ENCODE data around the gene PHF24.

Gene PHF24

DNA sequence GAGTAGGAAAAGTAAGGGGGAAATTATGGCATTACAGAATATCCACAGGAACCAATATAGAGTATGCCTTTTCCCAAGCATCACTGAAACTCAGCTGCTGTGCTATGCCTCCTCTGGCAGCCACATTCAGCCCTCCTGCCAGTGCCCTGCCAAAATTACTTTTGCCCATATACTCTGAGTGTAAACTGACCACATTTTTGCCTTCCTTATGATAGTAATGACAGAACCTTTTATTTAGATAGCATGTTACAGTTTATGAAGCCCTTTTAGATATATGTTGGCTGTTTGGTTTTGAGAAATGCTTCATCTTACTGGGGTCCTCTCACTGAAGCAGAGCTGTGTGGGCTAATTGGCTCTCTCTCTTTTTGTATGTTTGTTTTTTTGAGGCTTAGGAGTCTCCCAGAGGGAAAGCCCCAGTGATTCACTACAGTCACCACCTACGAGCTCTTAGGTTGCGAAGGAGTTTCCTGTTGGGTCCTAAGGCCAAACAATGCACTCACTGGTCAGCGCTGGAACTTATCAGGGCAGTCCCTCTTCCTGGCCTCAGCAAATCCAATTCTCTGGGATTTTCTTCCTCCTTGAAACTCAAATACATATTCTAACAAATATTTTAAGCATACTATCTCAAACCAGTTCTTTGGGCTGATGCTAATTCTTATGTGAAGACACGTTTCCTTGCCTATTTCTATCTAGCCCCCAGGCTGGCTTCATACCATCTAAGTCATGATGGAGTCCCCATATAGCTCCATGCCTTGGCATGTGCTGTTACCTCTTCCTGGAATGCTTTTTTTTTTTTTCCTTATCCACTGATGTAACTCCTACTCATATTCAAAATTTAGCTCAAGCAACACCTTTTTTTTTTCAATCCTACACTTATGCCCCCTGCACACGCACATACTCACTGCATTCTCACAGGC, 3.7 kb downstream of the PHF24 start:
- Histone ChIP-seq H3K4me3 (ENCODE audit: low read length) (no peak overlapping the region), H3K27me3 (ENCODE audit: control insufficient read depth, insufficient read depth, low read length) (peaks cover 51% of the 10 kb centered on the region), H3K4me1 (ENCODE audit: control insufficient read depth, insufficient read depth, low read length) (peaks cover 17% of the 10 kb centered on the region), H3K9ac (ENCODE audit: low read length) (no peak overlapping the region), H3K36me3 (ENCODE audit: control insufficient read depth, insufficient read depth, low read length) (no peaks in the 10 kb centered on the region), H3K9me3 (ENCODE audit: control insufficient read depth, low read length) (no peaks in the 10 kb centered on the region)

- Histone ChIP-seq H3K4me3 (ENCODE audit: low read length) (no peak overlapping the region), H3K4me1 (ENCODE audit: control insufficient read depth, insufficient read depth, low read length) (peaks cover 15% of the 10 kb centered on the region), H3K9me3 (ENCODE audit: control insufficient read depth, low read length) (no peaks in the 10 kb centered on the region), H3K27me3 (ENCODE audit: control insufficient read depth, insufficient read depth, low read length) (peaks cover 45% of the 10 kb centered on the region), H3K36me3 (ENCODE audit: control insufficient read depth, insufficient read depth, low read length) (no peaks in the 10 kb centered on the region), H3K9ac (ENCODE audit: low read length) (no peak overlapping the region)
Observed at GRCh38 chr9:34962546-34962945, 4.5 kb downstream of the PHF24 start.

GRCh38 chr9:34963552-34963951, 5.5 kb downstream of the PHF24 start:
- no peak overlapping the region for H3K9ac ChIP-seq (ENCODE audit: low read length)
- no peak overlapping the region for H3K4me3 ChIP-seq (ENCODE audit: low read length)

DNA sequence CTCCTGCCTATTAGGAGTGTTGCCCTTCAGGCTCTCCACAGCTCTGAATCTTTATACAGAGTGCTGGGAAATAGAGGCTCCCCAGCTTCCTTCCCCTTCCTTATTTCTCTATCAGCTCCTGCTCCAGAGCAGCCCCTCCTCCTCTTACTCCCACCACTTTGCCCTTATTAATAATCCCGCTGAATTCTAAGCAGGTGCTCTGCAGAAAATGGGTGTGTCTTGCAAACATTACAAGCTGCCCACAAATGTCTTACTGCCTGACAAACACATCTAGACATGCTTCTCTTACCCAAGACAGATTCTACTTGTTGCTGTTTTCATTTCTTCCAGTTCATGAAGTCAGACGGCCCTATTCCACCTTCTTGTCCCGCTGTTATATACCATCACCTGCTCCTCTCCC, 6.4 kb downstream of the PHF24 start:
- no peak overlapping the region for H3K9ac ChIP-seq (ENCODE audit: low read length)
- H3K9me3 ChIP-seq (ENCODE audit: control insufficient read depth, low read length), result no peaks in the 10 kb centered on the region
- H3K36me3 ChIP-seq (ENCODE audit: control insufficient read depth, insufficient read depth, low read length), result no peaks in the 10 kb centered on the region
- no peak overlapping the region for H3K4me3 ChIP-seq (ENCODE audit: low read length)
- peaks cover 30% of the 10 kb centered on the region for H3K27me3 ChIP-seq (ENCODE audit: control insufficient read depth, insufficient read depth, low read length)
- peaks cover 14% of the 10 kb centered on the region for H3K4me1 ChIP-seq (ENCODE audit: control insufficient read depth, insufficient read depth, low read length)

More at GRCh38 chr9:34963552-34963951, 5.5 kb downstream of the PHF24 start:
- peaks cover 14% of the 10 kb centered on the region for H3K4me1 ChIP-seq (ENCODE audit: control insufficient read depth, insufficient read depth, low read length)
- peaks cover 38% of the 10 kb centered on the region for H3K27me3 ChIP-seq (ENCODE audit: control insufficient read depth, insufficient read depth, low read length)
- H3K9me3 ChIP-seq (ENCODE audit: control insufficient read depth, low read length), result no peaks in the 10 kb centered on the region
- H3K36me3 ChIP-seq (ENCODE audit: control insufficient read depth, insufficient read depth, low read length), result no peaks in the 10 kb centered on the region

- H3K36me3 ChIP-seq (ENCODE audit: control insufficient read depth, insufficient read depth, low read length), result no peaks in the 10 kb centered on the region
- H3K9ac ChIP-seq (ENCODE audit: low read length), result no peak overlapping the region
- H3K4me1 ChIP-seq (ENCODE audit: control insufficient read depth, insufficient read depth, low read length), result no peaks in the 10 kb centered on the region
- no peak overlapping the region for H3K4me3 ChIP-seq (ENCODE audit: low read length)
- no peaks in the 10 kb centered on the region for H3K27me3 ChIP-seq (ENCODE audit: control insufficient read depth, insufficient read depth, low read length)
- no peaks in the 10 kb centered on the region for H3K9me3 ChIP-seq (ENCODE audit: control insufficient read depth, low read length)
Observed at GRCh38 chr9:34971146-34971811, 13.2 kb downstream of the PHF24 start.

DNA sequence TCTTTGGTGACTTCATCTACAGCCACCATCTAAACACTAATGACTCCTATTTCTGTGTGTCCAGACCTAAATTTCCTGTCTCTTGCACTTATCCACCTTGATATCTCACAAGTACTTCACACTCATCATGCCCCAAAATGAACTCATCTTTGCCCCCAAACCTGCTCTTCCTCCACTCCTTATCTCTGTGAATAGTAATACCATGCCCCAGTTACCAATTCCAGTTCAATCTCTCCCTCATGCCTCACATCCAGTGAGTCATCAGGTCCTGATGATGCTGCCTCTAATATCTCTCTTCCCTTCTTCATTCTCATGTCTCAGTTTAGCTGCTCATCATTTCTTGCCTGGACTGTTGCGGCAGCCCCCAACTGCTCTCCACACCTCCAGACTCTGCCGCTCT, 16.6 kb downstream of the PHF24 start:
- no peak overlapping the region for H3K4me3 ChIP-seq (ENCODE audit: low read length)
- no peaks in the 10 kb centered on the region for H3K9me3 ChIP-seq (ENCODE audit: control insufficient read depth, low read length)
- H3K27me3 ChIP-seq (ENCODE audit: control insufficient read depth, insufficient read depth, low read length), result no peaks in the 10 kb centered on the region
- H3K9ac ChIP-seq (ENCODE audit: low read length), result no peak overlapping the region
- no peaks in the 10 kb centered on the region for H3K36me3 ChIP-seq (ENCODE audit: control insufficient read depth, insufficient read depth, low read length)
- no peaks in the 10 kb centered on the region for H3K4me1 ChIP-seq (ENCODE audit: control insufficient read depth, insufficient read depth, low read length)

DNA sequence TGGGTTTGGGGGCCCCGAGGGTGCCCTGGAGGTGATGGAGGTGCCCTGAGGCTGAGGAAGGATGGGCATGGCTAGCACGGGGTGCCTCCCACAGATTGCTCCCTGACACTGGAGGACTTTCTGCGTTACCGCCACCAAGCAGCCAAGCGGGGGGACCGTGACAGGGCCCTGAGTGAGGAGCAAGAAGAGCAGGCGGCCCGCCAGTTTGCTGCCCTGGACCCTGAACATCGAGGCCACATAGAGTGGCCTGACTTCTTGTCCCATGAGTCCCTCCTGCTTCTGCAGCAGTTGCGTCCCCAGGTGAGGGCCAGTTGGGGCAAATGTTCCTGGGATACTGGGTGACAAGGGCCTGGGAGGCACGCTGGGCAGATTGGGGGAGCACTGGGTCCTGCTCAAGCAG, 18.4 kb downstream of the PHF24 start:
- H3K27me3 ChIP-seq (ENCODE audit: control insufficient read depth, insufficient read depth, low read length), result no peaks in the 10 kb centered on the region

DNA sequence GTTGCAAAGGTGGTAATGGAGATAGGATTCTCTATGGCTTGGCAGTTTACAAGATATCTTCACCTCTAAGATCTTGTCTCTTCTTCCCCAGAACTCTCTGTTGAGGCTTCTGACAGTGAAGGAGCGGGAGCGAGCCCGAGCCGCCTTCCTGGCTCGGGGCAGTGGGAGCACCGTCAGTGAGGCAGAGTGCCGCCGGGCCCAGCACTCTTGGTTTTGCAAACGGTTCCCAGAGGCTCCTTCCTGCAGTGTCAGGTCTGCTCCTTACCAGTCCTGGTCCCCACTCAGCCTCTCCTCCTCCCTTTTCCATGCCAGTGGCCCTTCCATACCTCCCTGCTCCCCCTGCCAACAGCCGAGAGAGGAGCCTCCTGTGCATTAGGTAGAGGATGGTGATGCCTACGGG, 18.9 kb downstream of the PHF24 start:
- H3K9me3 ChIP-seq (ENCODE audit: control insufficient read depth, low read length), result no peaks in the 10 kb centered on the region
- H3K4me1 ChIP-seq (ENCODE audit: control insufficient read depth, insufficient read depth, low read length), result no peaks in the 10 kb centered on the region
- no peak overlapping the region for H3K9ac ChIP-seq (ENCODE audit: low read length)
- H3K36me3 ChIP-seq (ENCODE audit: control insufficient read depth, insufficient read depth, low read length), result no peaks in the 10 kb centered on the region
- no peaks in the 10 kb centered on the region for H3K27me3 ChIP-seq (ENCODE audit: control insufficient read depth, insufficient read depth, low read length)
- no peak overlapping the region for H3K4me3 ChIP-seq (ENCODE audit: low read length)

More for the DNA sequence above, 18.4 kb downstream of the PHF24 start:
- Histone ChIP-seq H3K36me3 (ENCODE audit: control insufficient read depth, insufficient read depth, low read length) (no peaks in the 10 kb centered on the region), H3K9ac (ENCODE audit: low read length) (no peak overlapping the region), H3K4me3 (ENCODE audit: low read length) (no peak overlapping the region), H3K9me3 (ENCODE audit: control insufficient read depth, low read length) (no peaks in the 10 kb centered on the region), H3K4me1 (ENCODE audit: control insufficient read depth, insufficient read depth, low read length) (no peaks in the 10 kb centered on the region)

DNA sequence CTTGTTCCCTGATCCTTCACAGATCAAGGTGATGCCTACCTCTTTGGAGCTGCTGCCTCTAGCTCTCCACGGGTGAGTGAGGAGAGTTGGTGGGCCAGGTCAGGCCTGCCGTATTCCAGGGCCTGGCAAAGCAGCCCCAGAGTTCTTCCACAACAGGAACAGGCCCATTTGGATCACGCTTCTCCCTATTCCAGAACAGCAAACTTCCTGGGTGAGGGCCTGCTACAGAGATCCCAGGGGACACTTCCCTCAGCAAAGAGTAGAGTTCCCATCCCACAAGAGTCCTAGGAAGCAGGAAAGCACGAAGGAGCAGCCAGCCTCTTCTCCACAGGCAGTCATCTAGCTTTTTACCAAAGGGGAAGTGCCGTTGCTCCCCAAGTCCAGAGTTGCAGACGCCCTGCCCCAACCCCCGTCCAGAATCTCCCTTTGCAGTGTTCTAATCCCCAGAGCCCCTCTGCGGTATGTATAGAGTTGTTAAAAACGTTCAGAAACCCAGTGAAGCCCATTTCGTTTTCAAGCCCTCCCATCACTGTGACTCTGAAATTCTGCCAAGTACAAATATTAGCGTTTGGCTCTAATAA, 22.2 kb downstream of the PHF24 start:
- Histone ChIP-seq H3K4me3 (ENCODE audit: low read length) (no peak overlapping the region), H3K27me3 (ENCODE audit: control insufficient read depth, insufficient read depth, low read length) (peaks cover 4% of the 10 kb centered on the region), H3K4me1 (ENCODE audit: control insufficient read depth, insufficient read depth, low read length) (no peaks in the 10 kb centered on the region), H3K9ac (ENCODE audit: low read length) (no peak overlapping the region), H3K9me3 (ENCODE audit: control insufficient read depth, low read length) (no peaks in the 10 kb centered on the region), H3K36me3 (ENCODE audit: control insufficient read depth, insufficient read depth, low read length) (no peaks in the 10 kb centered on the region)

- peaks cover 4% of the 10 kb centered on the region for H3K27me3 ChIP-seq (ENCODE audit: control insufficient read depth, insufficient read depth, low read length)
- no peak overlapping the region for H3K4me3 ChIP-seq (ENCODE audit: low read length)
- peaks cover 3% of the 10 kb centered on the region for H3K4me1 ChIP-seq (ENCODE audit: control insufficient read depth, insufficient read depth, low read length)
Observed at GRCh38 chr9:34982361-34982760, 24.3 kb downstream of the PHF24 start.

DNA sequence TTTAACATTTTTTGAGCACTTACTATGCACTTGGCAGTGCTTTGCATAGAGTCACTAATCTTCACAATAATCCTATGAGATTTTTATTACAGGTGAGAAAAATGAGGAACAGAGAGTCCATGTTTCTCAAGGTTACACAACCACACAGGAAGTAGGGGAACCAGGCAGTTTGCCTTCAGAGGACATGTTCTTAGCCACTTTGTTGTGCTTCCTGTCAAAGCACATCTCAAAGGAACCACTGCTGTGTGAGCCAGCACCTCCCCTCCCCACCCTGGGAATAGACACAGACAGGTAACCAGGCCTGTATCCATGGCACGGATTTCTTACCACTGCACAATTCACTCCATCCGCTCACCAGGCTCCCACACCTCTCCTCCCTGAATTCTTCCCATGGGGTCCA, 25.1 kb downstream of the PHF24 start:
- H3K9ac ChIP-seq (ENCODE audit: low read length), result no peak overlapping the region
- peaks cover 5% of the 10 kb centered on the region for H3K4me1 ChIP-seq (ENCODE audit: control insufficient read depth, insufficient read depth, low read length)
- no peak overlapping the region for H3K4me3 ChIP-seq (ENCODE audit: low read length)
- no peaks in the 10 kb centered on the region for H3K9me3 ChIP-seq (ENCODE audit: control insufficient read depth, low read length)
- no peaks in the 10 kb centered on the region for H3K36me3 ChIP-seq (ENCODE audit: control insufficient read depth, insufficient read depth, low read length)
- peaks cover 4% of the 10 kb centered on the region for H3K27me3 ChIP-seq (ENCODE audit: control insufficient read depth, insufficient read depth, low read length)

More at GRCh38 chr9:34982361-34982760, 24.3 kb downstream of the PHF24 start:
- no peaks in the 10 kb centered on the region for H3K36me3 ChIP-seq (ENCODE audit: control insufficient read depth, insufficient read depth, low read length)
- no peaks in the 10 kb centered on the region for H3K9me3 ChIP-seq (ENCODE audit: control insufficient read depth, low read length)
- no peak overlapping the region for H3K9ac ChIP-seq (ENCODE audit: low read length)

- H3K36me3 ChIP-seq (ENCODE audit: control insufficient read depth, insufficient read depth, low read length), result no peaks in the 10 kb centered on the region
- H3K9ac ChIP-seq (ENCODE audit: low read length), result no peak overlapping the region
- H3K9me3 ChIP-seq (ENCODE audit: control insufficient read depth, low read length), result no peaks in the 10 kb centered on the region
- H3K4me1 ChIP-seq (ENCODE audit: control insufficient read depth, insufficient read depth, low read length), result peaks cover 5% of the 10 kb centered on the region
- peaks cover 7% of the 10 kb centered on the region for H3K27me3 ChIP-seq (ENCODE audit: control insufficient read depth, insufficient read depth, low read length)
- no peak overlapping the region for H3K4me3 ChIP-seq (ENCODE audit: low read length)
Observed at GRCh38 chr9:34984049-34984448, 26.0 kb downstream of the PHF24 start.
